ENCODE measurements around the gene OR8B12.

The OR8B12 gene, protein sequence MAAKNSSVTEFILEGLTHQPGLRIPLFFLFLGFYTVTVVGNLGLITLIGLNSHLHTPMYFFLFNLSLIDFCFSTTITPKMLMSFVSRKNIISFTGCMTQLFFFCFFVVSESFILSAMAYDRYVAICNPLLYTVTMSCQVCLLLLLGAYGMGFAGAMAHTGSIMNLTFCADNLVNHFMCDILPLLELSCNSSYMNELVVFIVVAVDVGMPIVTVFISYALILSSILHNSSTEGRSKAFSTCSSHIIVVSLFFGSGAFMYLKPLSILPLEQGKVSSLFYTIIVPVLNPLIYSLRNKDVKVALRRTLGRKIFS

DNA sequence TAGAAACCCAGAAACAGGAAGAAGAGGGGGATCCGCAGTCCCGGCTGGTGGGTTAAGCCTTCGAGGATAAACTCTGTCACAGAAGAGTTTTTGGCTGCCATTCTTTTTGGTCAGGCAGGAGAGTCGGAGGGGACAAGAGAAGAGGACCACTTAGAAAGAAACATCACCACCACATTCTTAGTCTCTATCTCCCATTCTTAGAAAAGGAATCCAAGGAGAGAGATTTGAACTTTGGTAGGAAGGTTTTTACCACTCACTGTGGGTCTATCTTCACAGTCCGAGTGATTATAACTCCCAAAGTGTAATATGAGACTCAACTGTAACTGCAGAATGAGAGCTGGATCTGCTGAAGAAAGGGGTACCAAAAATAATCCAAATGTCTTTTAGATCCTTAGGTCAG is at the start of gene OR8B12:
TSS of gene OR8B12 (minus strand) at position 101 of the 400 bp plus-strand sequence. CDS start at position 101, 0 bp downstream.
- no peak within 1 kb of the TSS for H3K4me3 ChIP-seq (ENCODE audit: low read length)
- DNase-seq (ENCODE audit: low read depth), result no peak
- TF ChIP-seq, protein P1, sequence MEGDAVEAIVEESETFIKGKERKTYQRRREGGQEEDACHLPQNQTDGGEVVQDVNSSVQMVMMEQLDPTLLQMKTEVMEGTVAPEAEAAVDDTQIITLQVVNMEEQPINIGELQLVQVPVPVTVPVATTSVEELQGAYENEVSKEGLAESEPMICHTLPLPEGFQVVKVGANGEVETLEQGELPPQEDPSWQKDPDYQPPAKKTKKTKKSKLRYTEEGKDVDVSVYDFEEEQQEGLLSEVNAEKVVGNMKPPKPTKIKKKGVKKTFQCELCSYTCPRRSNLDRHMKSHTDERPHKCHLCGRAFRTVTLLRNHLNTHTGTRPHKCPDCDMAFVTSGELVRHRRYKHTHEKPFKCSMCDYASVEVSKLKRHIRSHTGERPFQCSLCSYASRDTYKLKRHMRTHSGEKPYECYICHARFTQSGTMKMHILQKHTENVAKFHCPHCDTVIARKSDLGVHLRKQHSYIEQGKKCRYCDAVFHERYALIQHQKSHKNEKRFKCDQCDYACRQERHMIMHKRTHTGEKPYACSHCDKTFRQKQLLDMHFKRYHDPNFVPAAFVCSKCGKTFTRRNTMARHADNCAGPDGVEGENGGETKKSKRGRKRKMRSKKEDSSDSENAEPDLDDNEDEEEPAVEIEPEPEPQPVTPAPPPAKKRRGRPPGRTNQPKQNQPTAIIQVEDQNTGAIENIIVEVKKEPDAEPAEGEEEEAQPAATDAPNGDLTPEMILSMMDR (conservative IDR thresholded peaks at IDR 0.05; ENCODE audit: low read length), result no peak

DNA sequence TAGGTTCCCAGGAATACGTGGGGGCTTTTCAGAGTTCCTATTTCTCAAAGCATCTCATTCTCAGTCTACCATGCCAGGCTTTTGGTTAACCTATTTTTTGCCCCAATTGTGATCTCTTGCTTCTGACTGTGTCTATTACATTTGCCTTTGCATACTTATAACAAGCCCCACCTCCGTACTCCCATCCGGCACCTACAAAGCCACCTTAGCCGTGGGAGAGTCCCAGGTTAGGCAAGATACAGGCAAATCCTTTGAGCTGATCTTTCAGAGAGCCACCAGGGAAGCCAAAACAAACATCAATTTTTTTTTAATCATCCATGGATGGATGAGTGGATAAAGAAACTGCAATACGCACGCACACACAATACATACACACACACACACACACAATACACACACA is 49.2 kb upstream of the OR8B12 start:
- no peak for DNase-seq (ENCODE audit: low read depth)
- TF ChIP-seq, protein P1 (conservative IDR thresholded peaks at IDR 0.05; ENCODE audit: low read length), result no peak
- no peak overlapping the region for H3K4me3 ChIP-seq (ENCODE audit: low read length)

DNA sequence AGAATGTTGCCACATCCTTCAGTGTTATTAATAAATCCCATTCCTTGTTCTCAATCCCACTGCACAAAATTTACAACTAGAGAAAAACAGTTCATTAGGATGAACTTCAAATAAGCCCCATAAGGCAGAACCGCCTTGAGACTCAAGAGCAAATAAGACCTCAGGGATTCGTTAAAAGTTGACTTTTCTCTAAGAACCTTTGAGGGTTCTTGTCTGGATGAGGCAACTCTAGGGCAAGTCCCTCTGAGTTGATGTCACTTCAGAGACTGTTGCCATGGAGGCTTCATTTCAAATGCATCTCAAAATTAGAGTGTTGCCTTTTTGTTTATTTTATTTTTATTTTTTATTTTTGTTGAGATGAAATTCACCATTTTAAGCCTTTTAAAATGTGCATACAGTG is 48.0 kb upstream of the OR8B12 start:
- TF ChIP-seq, protein P1 (conservative IDR thresholded peaks at IDR 0.05; ENCODE audit: low read length), result no peak

DNA sequence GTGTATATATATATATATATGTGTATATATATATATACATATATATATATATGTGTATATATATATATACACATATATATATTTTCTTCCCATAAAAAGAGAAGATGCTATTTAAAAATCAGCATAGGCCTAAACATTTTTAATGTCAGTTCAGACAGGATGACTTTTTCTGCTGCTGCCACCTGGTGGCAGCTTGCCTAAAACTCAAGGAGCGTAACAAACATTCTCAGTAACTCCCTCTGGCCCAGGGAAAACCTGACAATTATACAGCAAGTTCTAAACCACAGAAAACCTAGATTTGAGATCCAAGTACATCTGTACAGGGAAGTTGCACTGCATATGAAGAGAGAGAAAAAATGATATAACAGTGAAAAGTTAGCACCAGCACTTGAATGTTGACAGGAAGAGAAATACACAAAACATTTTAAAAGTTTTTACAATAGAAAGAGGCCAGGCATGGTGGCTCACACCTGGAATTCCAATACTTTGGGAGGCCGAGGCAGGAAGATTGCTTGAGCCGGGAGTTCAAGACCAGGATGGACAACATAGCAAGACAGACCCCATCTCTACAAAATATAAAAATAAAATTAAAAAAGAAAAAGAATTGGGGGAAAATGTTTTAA is 42.9 kb upstream of the OR8B12 start:
- TF ChIP-seq, protein P1 (conservative IDR thresholded peaks at IDR 0.05; ENCODE audit: low read length), result peak; percentile 77
- peak; percentile 61 for DNase-seq (ENCODE audit: low read depth)
- no peak overlapping the region for H3K4me3 ChIP-seq (ENCODE audit: low read length)

More for the DNA sequence above, 48.0 kb upstream of the OR8B12 start:
- no peak overlapping the region for H3K4me3 ChIP-seq (ENCODE audit: low read length)
- no peak for DNase-seq (ENCODE audit: low read depth)

DNA sequence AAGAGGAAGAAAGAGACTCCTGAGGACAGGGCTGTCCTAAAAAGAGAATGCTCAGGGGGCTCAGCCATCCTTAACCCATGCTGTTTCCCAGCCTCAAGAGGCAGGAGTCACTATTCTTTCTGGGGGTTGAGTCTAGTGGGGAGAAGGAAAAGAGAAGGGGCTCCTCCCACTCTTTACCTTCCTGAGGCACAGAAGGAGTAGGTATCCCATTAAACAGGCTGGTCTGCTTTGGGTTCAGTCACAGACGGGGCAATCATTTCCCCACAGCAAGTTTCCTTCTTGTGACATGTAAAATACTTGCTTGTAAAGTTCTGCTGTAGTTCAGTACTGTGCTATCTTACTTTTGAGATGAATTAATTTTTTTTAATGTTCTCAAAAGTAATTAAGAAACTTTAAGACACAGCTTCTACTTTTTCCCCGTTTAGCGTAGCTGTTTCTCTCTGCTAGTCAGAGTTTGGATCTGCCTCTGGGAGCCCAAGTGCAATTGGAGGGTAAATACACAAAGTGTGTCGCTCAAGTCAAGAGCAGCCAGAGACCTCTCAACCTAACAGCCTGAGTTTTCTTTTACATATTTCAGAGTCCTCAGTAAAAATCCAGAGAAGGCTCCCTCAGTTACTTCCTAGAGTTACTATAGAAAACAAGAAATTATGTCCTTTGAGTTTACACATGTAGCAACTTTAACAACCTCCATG is 41.4 kb upstream of the OR8B12 start:
- no peak overlapping the region for H3K4me3 ChIP-seq (ENCODE audit: low read length)
- DNase-seq (ENCODE audit: low read depth), result no peak
- TF ChIP-seq, protein P1 (conservative IDR thresholded peaks at IDR 0.05; ENCODE audit: low read length), result no peak

DNA sequence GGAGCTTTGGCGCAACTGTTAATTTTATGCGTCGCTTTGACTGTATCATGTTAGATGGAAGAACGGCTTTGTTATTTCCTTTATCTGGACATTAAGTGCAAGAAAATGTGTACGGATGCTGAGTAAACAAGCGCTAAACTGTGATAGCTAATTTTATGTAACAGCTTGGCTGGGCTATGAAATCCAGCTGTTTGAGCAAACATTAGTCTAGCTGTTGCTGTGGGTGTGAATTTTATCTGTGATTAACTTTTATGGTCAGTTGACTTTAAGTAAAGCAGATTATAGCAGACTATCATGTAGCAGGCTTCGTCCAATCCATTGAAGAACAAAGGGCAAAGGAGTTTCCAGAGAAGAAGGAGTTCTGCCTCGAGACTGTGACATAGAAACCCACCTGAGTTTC is 40.3 kb upstream of the OR8B12 start:
- no peak overlapping the region for H3K4me3 ChIP-seq (ENCODE audit: low read length)
- TF ChIP-seq, protein P1 (conservative IDR thresholded peaks at IDR 0.05; ENCODE audit: low read length), result no peak
- DNase-seq (ENCODE audit: low read depth), result no peak

Data from AG10803 (cell line).